Neural cell (in vitro differentiated cells): ENCODE data around the gene METAP1. TPM values are rescaled to one million over a fixed set of nuclear protein-coding genes. Genes with fewer than 3 reads are reported as not detected.

Source experiments
- H2AFZ ChIP-seq: fragments of 200-600, 300-800 bp; sonication (generic), shearing (Covaris generic); 2 replicates; pipeline ENCODE4 v1.6.0; 2014; ENCODE audit warnings: low read depth, mild to moderate bottlenecking, antibody characterized with exemption, low read length, moderate library complexity
- H3F3A ChIP-seq: fragments of 200-600 bp; shearing (Covaris generic); 2 replicates; pipeline ENCODE4 v1.6.1; 2016; ENCODE audit warnings: mild to moderate bottlenecking, moderate library complexity, mixed read lengths, antibody characterized with exemption, low read length; ENCODE audit not compliant: insufficient read depth, poor library complexity, severe bottlenecking
- H3K27ac ChIP-seq: fragments of 200-600, 300-800 bp; sonication (generic), shearing (Covaris generic); 2 replicates; pipeline ENCODE4 v1.5.1; 2014; ENCODE audit warnings: mild to moderate bottlenecking, low read length, moderate library complexity
- H3K27me3 ChIP-seq: fragments of 300-800, 200-600 bp; sonication (generic), shearing (Covaris generic); 2 replicates; pipeline ENCODE4 v1.6.0; 2014; ENCODE audit warnings: mild to moderate bottlenecking, low read depth, low read length, moderate library complexity; ENCODE audit not compliant: insufficient read depth
- H3K36me3 ChIP-seq: fragments of 300-800, 200-600 bp; sonication (generic), shearing (Covaris generic); 2 replicates; pipeline ENCODE4 v1.5.1; 2014; ENCODE audit warnings: mild to moderate bottlenecking, antibody characterized with exemption, low read length, moderate library complexity; ENCODE audit not compliant: insufficient read depth
- H3K4me2 ChIP-seq: fragments of 300-800, 200-600 bp; sonication (generic), shearing (Covaris generic); 2 replicates; pipeline ENCODE4 v1.6.0; 2014; ENCODE audit warnings: mild to moderate bottlenecking, low read length
- H3K4me3 ChIP-seq: fragments of 300-800, 200-600 bp; sonication (generic), shearing (Covaris generic); 2 replicates; pipeline ENCODE4 v1.5.1; 2014; ENCODE audit warnings: mild to moderate bottlenecking, low read length, moderate library complexity
- H3K79me2 ChIP-seq: fragments of 200-600 bp; shearing (Covaris generic); replicated peaks from 2 replicates; pipeline ENCODE4 v1.6.0; 2014; ENCODE audit warnings: mild to moderate bottlenecking, low read length, moderate library complexity; ENCODE audit not compliant: insufficient read depth
- H3K9ac ChIP-seq: fragments of 300-800, 200-600 bp; sonication (generic), shearing (Covaris generic); 2 replicates; pipeline ENCODE4 v1.6.1; 2016; ENCODE audit warnings: mild to moderate bottlenecking, low read length, mixed read lengths
- H3K9me2 ChIP-seq: fragments of 200-600 bp; shearing (Covaris generic); 2 replicates; pipeline ENCODE4 v1.6.1; 2016; ENCODE audit warnings: mild to moderate bottlenecking, low read length, mixed read lengths; ENCODE audit not compliant: insufficient read depth
- H3K9me3 ChIP-seq: fragments of 200-600, 300-800 bp; sonication (generic), shearing (Covaris generic); 2 replicates; pipeline ENCODE4 v1.6.1; 2016; ENCODE audit warnings: mild to moderate bottlenecking, mixed run types, low read length, moderate library complexity, mixed read lengths
- H4K20me1 ChIP-seq: fragments of 200-600 bp; shearing (Covaris generic); 2 replicates; pipeline ENCODE4 v1.6.1; 2016; ENCODE audit warnings: mild to moderate bottlenecking, mixed run types; ENCODE audit not compliant: insufficient read depth
- CTCF ChIP-seq: fragments of 450-650 bp; IDR thresholded peaks from 2 replicates; pipeline ENCODE4 v1.5.1; 2014; ENCODE audit warnings: antibody characterized with exemption, mild to moderate bottlenecking, moderate library complexity; ENCODE audit not compliant: poor library complexity, severe bottlenecking
- EP300 ChIP-seq: fragments of 450-650 bp; conservative IDR thresholded peaks from 2 replicates; pipeline ENCODE4 v1.6.1; 2014; ENCODE audit warnings: antibody characterized with exemption, mild to moderate bottlenecking, moderate library complexity; ENCODE audit not compliant: poor library complexity, severe bottlenecking
- EZH2 ChIP-seq: fragments of 200-600, 300-800 bp; shearing (Covaris generic), sonication (generic); IDR thresholded peaks from 2 replicates; pipeline ENCODE4 v1.6.1; 2014; ENCODE audit warnings: antibody characterized with exemption, low read length, borderline replicate concordance, mild to moderate bottlenecking; ENCODE audit not compliant: insufficient read depth, poor library complexity, severe bottlenecking
- MXI1 ChIP-seq: fragments of 450-650 bp; conservative IDR thresholded peaks from 2 replicates; pipeline ENCODE4 v1.6.1; 2014; ENCODE audit warnings: antibody characterized with exemption, mild to moderate bottlenecking; ENCODE audit not compliant: poor library complexity, severe bottlenecking
- POLR2AphosphoS5 ChIP-seq: IDR thresholded peaks from 2 replicates; pipeline ENCODE4 v1.6.1; 2012
- RAD21 ChIP-seq: fragments of 450-650 bp; conservative IDR thresholded peaks from 2 replicates; pipeline ENCODE4 v1.6.1; 2014; ENCODE audit warnings: antibody characterized with exemption, mild to moderate bottlenecking, moderate library complexity
- REST ChIP-seq: IDR thresholded peaks from 2 replicates; pipeline ENCODE4 v1.6.1; 2012; ENCODE audit warnings: borderline replicate concordance
- SMC3 ChIP-seq: fragments of 450-650 bp; conservative IDR thresholded peaks from 2 replicates; pipeline ENCODE4 v1.6.1; 2014; ENCODE audit warnings: antibody characterized with exemption, mild to moderate bottlenecking, moderate library complexity; ENCODE audit not compliant: poor library complexity
- TAF1 ChIP-seq: IDR thresholded peaks from 2 replicates; pipeline ENCODE4 v1.6.1; 2012; ENCODE audit warnings: low read depth
- polyA plus RNA-seq: library from polyadenylated mRNA; depleted of rRNA; stranded (reverse); fragments of >200 nt; gene quantifications from 2 replicates; pipeline ENCODE4 v1.2.3, GENCODE V29; 2014

METAP1 gene
- polyA plus RNA-seq, 1 donor from 2014 or later = 24.5 TPM

GRCh38 chr4:98950925-98951324 is 44.6 kb upstream of the METAP1 start:
- H3K27ac ChIP-seq = no peak overlapping the region
- H4K20me1 ChIP-seq = no peaks in the 10 kb centered on the region
- no peaks in the 10 kb centered on the region for H3F3A ChIP-seq
- no peak overlapping the region for H2AFZ ChIP-seq
- H3K4me2 ChIP-seq = no peak overlapping the region
- no peak for TF ChIP-seq EP300
- TF ChIP-seq RAD21 = no peak
- TF ChIP-seq SMC3 = no peak
- no peak for TF ChIP-seq POLR2AphosphoS5
- no peak for TF ChIP-seq MXI1
- TF ChIP-seq EZH2 = no peak
- no peak for TF ChIP-seq CTCF
- TF ChIP-seq REST = no peak
- TF ChIP-seq TAF1 = no peak
- H3K27me3 ChIP-seq = no peaks in the 10 kb centered on the region
- no peak overlapping the region for H3K9ac ChIP-seq
- H3K4me3 ChIP-seq = no peak overlapping the region
- no peaks in the 10 kb centered on the region for H3K9me3 ChIP-seq
- H3K36me3 ChIP-seq = no peaks in the 10 kb centered on the region
- H3K79me2 ChIP-seq = no peaks in the 10 kb centered on the region
- no peaks in the 10 kb centered on the region for H3K9me2 ChIP-seq

- no peaks in the 10 kb centered on the region for H3K9me3 ChIP-seq
- H3K27ac ChIP-seq = no peak overlapping the region
- H3K4me3 ChIP-seq = no peak overlapping the region
- H4K20me1 ChIP-seq = no peaks in the 10 kb centered on the region
- no peaks in the 10 kb centered on the region for H3K27me3 ChIP-seq
- H2AFZ ChIP-seq = no peak overlapping the region
- no peaks in the 10 kb centered on the region for H3K9me2 ChIP-seq
- no peaks in the 10 kb centered on the region for H3K79me2 ChIP-seq
- H3K4me2 ChIP-seq = no peak overlapping the region
- no peaks in the 10 kb centered on the region for H3F3A ChIP-seq
- no peak for TF ChIP-seq EZH2
- no peak for TF ChIP-seq REST
- TF ChIP-seq CTCF = no peak
- TF ChIP-seq POLR2AphosphoS5 = no peak
- TF ChIP-seq EP300 = no peak
- TF ChIP-seq TAF1 = no peak
- H3K9ac ChIP-seq = no peak overlapping the region
- H3K36me3 ChIP-seq = no peaks in the 10 kb centered on the region
Measured at GRCh38 chr4:98951710-98952109, 43.8 kb upstream of the METAP1 start.
